ENCODE data around the gene NRTN.
"Not testable (repeated sequence)": the region's sequence is repeated elsewhere in the genome, so short reads cannot be mapped to it uniquely, and the experiment has no call there.

NRTN gene

DNA sequence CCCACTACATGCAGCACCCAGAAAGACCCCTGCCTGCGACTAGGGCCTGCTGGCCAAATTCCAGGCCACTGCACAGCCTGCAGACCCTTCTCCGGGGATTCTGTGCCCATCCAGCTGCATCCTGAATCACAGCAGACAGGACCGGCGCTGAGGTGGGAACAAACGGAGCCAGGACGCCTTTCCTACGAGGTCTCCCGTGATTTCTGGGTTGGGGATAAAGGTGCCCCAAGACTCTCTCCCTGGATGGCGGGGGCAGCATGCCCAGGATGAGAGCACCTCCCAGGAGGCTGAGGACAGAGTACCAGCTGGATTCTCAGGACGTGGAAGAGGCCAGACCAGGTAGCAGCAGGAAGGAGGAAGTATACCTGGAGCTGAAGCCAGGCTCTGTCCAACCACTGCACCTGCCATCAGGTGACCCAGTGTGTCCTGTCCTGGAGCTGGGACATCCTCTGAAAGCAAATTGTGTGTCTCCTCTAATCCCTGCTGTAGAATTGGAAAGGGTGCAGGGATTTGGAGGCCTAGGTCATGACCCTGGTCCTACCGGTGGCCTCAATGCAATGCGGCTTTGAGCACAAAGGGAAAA is 68.8 kb downstream of the NRTN start:
- no peak for DNase-seq

DNA sequence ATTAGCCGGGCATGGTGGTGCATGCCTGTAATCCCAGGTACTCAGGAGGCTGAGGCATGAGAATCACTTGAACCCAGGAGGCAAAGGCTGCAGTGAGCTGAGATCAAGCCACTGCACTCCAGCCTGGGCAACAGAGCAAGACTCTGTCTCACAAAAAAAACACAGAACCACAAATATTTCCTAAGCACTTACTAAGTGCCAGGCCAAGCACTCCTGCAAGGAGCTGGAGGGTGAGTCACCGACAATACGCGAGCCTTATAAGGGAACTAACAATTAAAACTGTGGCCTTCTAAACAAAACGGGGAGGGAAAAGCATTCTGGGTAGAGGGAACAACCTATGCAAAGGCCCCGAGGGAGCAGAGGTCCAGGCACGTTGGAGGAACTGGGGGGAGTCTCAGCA is 69.6 kb downstream of the NRTN start:
- not testable (repeated sequence) for DNase-seq

DNA sequence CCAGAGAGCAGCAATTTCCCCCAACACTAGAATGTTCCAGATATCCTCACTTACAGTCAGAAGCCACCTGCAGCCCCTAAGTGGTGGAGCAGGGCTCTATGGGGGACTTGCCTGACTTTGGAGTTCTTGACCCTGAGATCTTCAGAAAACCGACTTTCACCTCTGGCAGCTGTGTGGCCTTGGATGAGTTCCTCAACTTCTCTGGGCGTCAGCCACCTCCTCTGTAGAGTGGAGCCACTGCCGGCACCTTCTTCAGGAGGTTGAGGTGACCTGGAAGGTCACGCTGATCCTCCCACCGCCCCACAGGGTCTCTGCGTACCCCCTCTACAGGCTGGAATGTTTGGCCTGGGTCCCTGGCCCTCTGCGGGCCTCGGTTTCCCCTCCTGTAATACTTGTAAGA is 72.6 kb downstream of the NRTN start:
- no peak for DNase-seq

DNA sequence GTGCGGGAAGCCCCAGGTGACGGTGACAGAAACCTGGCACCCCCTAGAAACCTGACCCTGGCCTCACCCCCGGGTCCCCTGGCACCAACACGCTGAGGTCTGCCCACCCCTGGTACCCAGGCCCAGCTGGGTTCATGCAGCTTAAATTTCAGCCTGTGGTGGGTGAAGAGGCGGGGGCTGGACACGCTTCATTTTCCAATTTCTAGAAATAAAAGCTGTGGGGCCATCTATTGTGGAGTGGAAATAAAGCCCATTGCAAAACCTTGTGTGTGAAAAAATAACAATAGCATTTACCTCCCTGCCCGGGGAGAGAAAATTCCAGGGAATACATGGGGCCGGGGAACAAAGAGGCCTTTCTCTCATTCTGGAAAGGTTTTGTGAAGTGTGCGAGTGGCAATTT is 73.0 kb downstream of the NRTN start:
- DNase-seq: no peak
